Fibroblast of lung (primary cell): ENCODE measurements around the gene TSC22D2.

Source experiments
- EZH2 ChIP-seq: IDR thresholded peaks from 2 replicates; pipeline ENCODE4 v1.5.1; 2012; ENCODE audit warnings: low read length, control low read depth, mild to moderate bottlenecking; ENCODE audit errors: missing control alignments
- TF ChIP-seq, protein P1 (sequence below), 2 donors: IDR thresholded peaks in 1 of 2; conservative IDR thresholded peaks in 1 of 2; 1 replicate in 1 of 2; 2 replicates in 1 of 2; pipeline ENCODE4 v1.5.1; 2011 to 2012; ENCODE audit warnings: low read length in 2 of 2, control low read depth in 1 of 2, inconsistent platforms in 1 of 2, low read depth in 1 of 2, mild to moderate bottlenecking in 1 of 2

DNA sequence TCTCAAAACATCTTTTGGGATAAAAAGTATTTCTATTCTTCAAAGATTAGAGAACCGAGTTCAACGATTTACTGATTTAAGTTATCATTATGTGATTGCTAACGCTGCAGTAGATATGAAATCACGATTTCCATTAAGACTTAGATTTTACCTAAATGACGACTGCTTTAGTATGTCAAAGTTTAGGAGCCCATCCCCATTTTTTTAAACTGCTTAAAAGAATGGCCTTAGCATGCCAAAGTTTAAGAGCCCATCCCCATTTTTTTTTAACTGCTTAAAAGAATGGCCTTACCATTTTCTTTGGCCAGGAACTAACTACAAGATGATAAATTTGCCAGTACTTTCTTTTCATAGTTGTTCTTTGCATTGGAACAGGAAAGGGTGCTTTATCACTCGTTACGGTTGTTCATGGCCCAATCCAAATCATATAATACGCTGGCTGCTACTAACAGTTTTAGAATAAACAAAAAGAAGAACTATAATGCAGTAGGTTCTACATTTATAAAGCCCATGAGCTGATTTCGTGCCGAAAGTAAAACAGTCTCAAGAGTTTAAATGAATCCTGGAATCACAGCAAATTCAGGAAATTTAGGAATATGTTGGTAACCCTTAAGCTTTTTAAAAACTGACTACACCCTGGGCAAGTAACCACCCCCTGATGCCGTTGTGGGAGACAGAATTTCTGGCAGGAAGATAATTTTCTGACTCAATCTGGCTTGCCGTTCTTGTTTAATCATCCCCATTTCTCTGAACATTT is 869 bp upstream of the TSC22D2 start:
- TF ChIP-seq, protein P1, sequence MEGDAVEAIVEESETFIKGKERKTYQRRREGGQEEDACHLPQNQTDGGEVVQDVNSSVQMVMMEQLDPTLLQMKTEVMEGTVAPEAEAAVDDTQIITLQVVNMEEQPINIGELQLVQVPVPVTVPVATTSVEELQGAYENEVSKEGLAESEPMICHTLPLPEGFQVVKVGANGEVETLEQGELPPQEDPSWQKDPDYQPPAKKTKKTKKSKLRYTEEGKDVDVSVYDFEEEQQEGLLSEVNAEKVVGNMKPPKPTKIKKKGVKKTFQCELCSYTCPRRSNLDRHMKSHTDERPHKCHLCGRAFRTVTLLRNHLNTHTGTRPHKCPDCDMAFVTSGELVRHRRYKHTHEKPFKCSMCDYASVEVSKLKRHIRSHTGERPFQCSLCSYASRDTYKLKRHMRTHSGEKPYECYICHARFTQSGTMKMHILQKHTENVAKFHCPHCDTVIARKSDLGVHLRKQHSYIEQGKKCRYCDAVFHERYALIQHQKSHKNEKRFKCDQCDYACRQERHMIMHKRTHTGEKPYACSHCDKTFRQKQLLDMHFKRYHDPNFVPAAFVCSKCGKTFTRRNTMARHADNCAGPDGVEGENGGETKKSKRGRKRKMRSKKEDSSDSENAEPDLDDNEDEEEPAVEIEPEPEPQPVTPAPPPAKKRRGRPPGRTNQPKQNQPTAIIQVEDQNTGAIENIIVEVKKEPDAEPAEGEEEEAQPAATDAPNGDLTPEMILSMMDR (conservative IDR thresholded peaks at IDR 0.05 in 1 of 2, IDR thresholded peaks at IDR 0.05 in 1 of 2; ENCODE audit: low read depth in 1 of 2, low read length in 2 of 2), result no peak
- TF ChIP-seq EZH2, result no peak
